PC-3 (cell line): ENCODE results near the gene RAD23B. TPM values are rescaled to one million over a fixed set of nuclear protein-coding genes. Genes with fewer than 3 reads are reported as not detected.

ENCODE experiments used
- ATAC-seq: fragments of 200-7000 bp; cut with Tn5 transposase; 2 replicates; pipeline ENCODE4 v1.9.1; 2020; ENCODE audit warnings: mild to moderate bottlenecking, moderate library complexity
- BruUV-seq: library from RNA; stranded (reverse); fragments of 400-500 nt; replicated peaks from 2 replicates; lab custom pipeline; 2021; lab: Mats Ljungman, UMichigan
- CTCF ChIA-PET: fragments of 300-600 bp; sonication (Branson Sonifier 250); formaldehyde crosslinking; loops from one replicate; lab custom pipeline; 2022; ENCODE audit warnings: antibody characterized with exemption; lab: Charles Lee
- POLR2A ChIA-PET: fragments of 300-600 bp; sonication (Branson Sonifier 250); formaldehyde crosslinking; loops from one replicate; lab custom pipeline; 2022; ENCODE audit warnings: antibody characterized with exemption; ENCODE audit not compliant: unreplicated experiment; lab: Charles Lee
- DNase-seq: peaks from one replicate; pipeline ENCODE4 v3.0.0-alpha.2; 2015
- H2AFZ ChIP-seq: fragments of 300-600 bp; sonication (generic); 2 replicates; pipeline ENCODE4 v1.6.0; 2016; ENCODE audit warnings: antibody characterized with exemption, low read length
- H3F3A ChIP-seq: fragments of 300-600 bp; sonication (generic); one replicate; pipeline ENCODE4 v1.6.0; 2017; ENCODE audit warnings: antibody characterized with exemption, low read length, control low read depth, mild to moderate bottlenecking; ENCODE audit not compliant: unreplicated experiment
- H3K27ac ChIP-seq: fragments of 300-600 bp; sonication (generic); 2 replicates; pipeline ENCODE4 v1.5.1; 2016; ENCODE audit warnings: mild to moderate bottlenecking, low read length
- H3K27me3 ChIP-seq: fragments of 300-600 bp; sonication (generic); 2 replicates; pipeline ENCODE4 v1.6.1; 2016; ENCODE audit warnings: low read length, mixed read lengths
- H3K36me3 ChIP-seq: fragments of 300-600 bp; sonication (generic); 2 replicates; pipeline ENCODE4 v1.6.1; 2016; ENCODE audit warnings: low read depth, mixed run types, low read length, mixed read lengths
- H3K4me1 ChIP-seq: fragments of 300-600 bp; sonication (generic); 2 replicates; pipeline ENCODE4 v1.5.1; 2016; ENCODE audit warnings: low read length; ENCODE audit not compliant: insufficient read depth
- H3K4me2 ChIP-seq: fragments of 300-600 bp; sonication (generic); 2 replicates; pipeline ENCODE4 v1.6.0; 2016; ENCODE audit warnings: low read length
- H3K4me3 ChIP-seq: fragments of 300-600 bp; sonication (generic); 2 replicates; pipeline ENCODE4 v1.5.1; 2016; ENCODE audit warnings: mild to moderate bottlenecking, low read length, mixed read lengths
- H3K79me2 ChIP-seq: fragments of 300-600 bp; sonication (generic); 2 replicates; pipeline ENCODE4 v1.6.1; 2017; ENCODE audit warnings: low read length, mixed read lengths
- H3K9ac ChIP-seq: fragments of 300-600 bp; sonication (generic); 2 replicates; pipeline ENCODE4 v1.6.0; 2016; ENCODE audit warnings: mild to moderate bottlenecking, low read length
- H3K9me2 ChIP-seq: fragments of 300-600 bp; sonication (generic); replicated peaks from 2 replicates; pipeline ENCODE4 v1.6.1; 2016; ENCODE audit warnings: mixed run types, low read length, mixed read lengths
- H3K9me3 ChIP-seq: fragments of 300-600 bp; sonication (generic); 2 replicates; pipeline ENCODE4 v1.6.1; 2016; ENCODE audit warnings: low read length, mixed read lengths
- H4K20me1 ChIP-seq: fragments of 300-600 bp; sonication (generic); 2 replicates; pipeline ENCODE4 v1.6.1; 2016; ENCODE audit warnings: low read length, mixed read lengths
- EZH2 ChIP-seq: fragments of 300-600 bp; sonication (generic); IDR thresholded peaks from one replicate; pipeline ENCODE4 v1.6.1; 2017; ENCODE audit warnings: antibody characterized with exemption, mild to moderate bottlenecking, low read length; ENCODE audit not compliant: unreplicated experiment
- EZH2phosphoT487 ChIP-seq: fragments of 300-600 bp; sonication (generic); IDR thresholded peaks from 2 replicates; pipeline ENCODE4 v1.6.1; 2018; ENCODE audit warnings: mild to moderate bottlenecking, antibody characterized with exemption, low read length, borderline replicate concordance
- intact Hi-C: fragments of 100-400 bp; cut with micrococcal nuclease; formaldehyde crosslinking; loops from 2 replicates; pipeline ENCODE4 v1.9.0; 2023
- total RNA-seq: library from RNA; depleted of rRNA; stranded (reverse); fragments of >200 nt; gene quantifications from 2 replicates; pipeline ENCODE4 v1.2.3, GENCODE V29; 2014
- TF ChIP-seq, protein P1 (sequence below): fragments of 300-600 bp; sonication (generic); conservative IDR thresholded peaks from 2 replicates; pipeline ENCODE4 v1.5.1; 2017; ENCODE audit warnings: antibody characterized with exemption, low read depth, mild to moderate bottlenecking, low read length

Gene RAD23B
- total RNA-seq, 1 experiment from 2014 or later: 67.9 TPM

DNA sequence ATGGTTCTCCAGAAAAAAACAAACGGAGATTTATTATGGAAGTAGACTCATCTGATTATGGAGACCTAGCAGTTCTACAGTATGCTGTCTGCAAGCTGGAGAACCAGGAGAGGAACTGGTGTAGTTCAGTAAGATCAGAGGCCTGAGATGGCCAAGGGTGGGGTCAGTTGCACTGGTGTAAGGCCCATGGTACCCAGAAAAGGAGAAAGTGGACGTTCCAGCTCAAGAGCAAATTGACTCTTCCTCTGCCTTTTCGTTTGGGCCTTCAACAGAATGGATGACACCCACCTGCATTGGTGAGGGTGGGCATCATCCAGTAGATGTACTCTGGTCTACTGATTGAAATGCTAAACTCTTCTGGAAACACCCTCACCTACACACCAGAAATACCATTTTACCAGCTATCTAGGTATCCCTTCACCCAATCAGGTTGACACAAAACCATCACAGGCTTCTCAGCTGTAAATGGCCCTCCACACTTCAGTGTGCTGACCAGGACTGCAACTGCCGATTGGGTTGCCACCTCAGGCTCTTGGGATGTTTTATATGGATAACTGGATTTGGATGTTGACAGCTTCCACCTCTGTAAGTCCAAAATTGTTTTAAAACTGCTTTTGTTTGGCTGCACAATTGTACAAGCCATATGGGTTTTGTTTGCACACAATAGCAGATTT lies 51.2 kb downstream of the RAD23B start:
- no TSS peak for BruUV-seq
- no peaks in the 10 kb centered on the region for H3K9me3 ChIP-seq
- peaks cover 26% of the 10 kb centered on the region for H3K4me1 ChIP-seq
- H2AFZ ChIP-seq: no peak overlapping the region
- peaks cover 9% of the 10 kb centered on the region for H4K20me1 ChIP-seq
- H3K9me2 ChIP-seq: no peaks in the 10 kb centered on the region
- no peak overlapping the region for H3K4me2 ChIP-seq
- H3K27me3 ChIP-seq: no peaks in the 10 kb centered on the region
- DNase-seq (no peak), ATAC-seq (no peak)
- no peaks in the 10 kb centered on the region for H3F3A ChIP-seq
- H3K4me3 ChIP-seq: no peak overlapping the region
- intact Hi-C loops: no loop called here
- POLR2A ChIA-PET: no interaction called here
- no peak overlapping the region for H3K9ac ChIP-seq
- peaks cover 40% of the 10 kb centered on the region for H3K36me3 ChIP-seq
- TF ChIP-seq EZH2 (no peak), EZH2phosphoT487 (no peak)
- TF ChIP-seq, protein P1, sequence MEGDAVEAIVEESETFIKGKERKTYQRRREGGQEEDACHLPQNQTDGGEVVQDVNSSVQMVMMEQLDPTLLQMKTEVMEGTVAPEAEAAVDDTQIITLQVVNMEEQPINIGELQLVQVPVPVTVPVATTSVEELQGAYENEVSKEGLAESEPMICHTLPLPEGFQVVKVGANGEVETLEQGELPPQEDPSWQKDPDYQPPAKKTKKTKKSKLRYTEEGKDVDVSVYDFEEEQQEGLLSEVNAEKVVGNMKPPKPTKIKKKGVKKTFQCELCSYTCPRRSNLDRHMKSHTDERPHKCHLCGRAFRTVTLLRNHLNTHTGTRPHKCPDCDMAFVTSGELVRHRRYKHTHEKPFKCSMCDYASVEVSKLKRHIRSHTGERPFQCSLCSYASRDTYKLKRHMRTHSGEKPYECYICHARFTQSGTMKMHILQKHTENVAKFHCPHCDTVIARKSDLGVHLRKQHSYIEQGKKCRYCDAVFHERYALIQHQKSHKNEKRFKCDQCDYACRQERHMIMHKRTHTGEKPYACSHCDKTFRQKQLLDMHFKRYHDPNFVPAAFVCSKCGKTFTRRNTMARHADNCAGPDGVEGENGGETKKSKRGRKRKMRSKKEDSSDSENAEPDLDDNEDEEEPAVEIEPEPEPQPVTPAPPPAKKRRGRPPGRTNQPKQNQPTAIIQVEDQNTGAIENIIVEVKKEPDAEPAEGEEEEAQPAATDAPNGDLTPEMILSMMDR: no peak
- peaks cover 7% of the 10 kb centered on the region; the same call in 1 of the 2 replicates for H3K79me2 ChIP-seq
- no peak overlapping the region for H3K27ac ChIP-seq
- CTCF ChIA-PET: no interaction called here

DNA sequence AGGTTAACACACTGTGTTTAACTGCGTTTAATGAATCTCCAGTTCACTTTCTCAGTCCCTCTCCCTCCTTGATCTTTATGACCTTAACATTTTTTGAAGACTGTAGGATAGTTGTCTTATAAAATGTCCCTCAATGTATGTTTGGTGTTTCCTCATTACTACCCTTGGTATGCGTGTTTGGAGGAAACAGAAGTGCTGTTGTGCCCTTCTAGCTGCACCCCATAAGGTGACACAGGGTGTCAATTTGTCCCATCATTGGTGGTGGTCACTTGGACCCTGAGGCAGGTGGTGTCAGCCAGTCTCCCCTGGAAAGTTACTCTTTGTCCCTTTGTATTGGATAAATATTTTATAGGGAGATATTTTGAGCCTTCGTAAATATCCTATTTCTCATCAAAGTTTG lies 52.3 kb downstream of the RAD23B start:
- DNase-seq (no peak), ATAC-seq (no peak)
- H3K9me3 ChIP-seq: no peaks in the 10 kb centered on the region
- BruUV-seq: no TSS peak
- H3K9me2 ChIP-seq: no peaks in the 10 kb centered on the region
- no peak overlapping the region for H2AFZ ChIP-seq
- intact Hi-C loops: no loop called here
- ChIA-PET CTCF (no interaction called here), POLR2A (no interaction called here)
- no peak overlapping the region for H3K9ac ChIP-seq
- no peaks in the 10 kb centered on the region for H3K27me3 ChIP-seq
- TF ChIP-seq EZH2: no peak
- TF ChIP-seq, protein P1: no peak
- no peak for TF ChIP-seq EZH2phosphoT487
- H3K36me3 ChIP-seq: peaks cover 37% of the 10 kb centered on the region
- peaks cover 9% of the 10 kb centered on the region for H4K20me1 ChIP-seq
- H3F3A ChIP-seq: no peaks in the 10 kb centered on the region
- H3K79me2 ChIP-seq: peaks cover 3% of the 10 kb centered on the region; the same call in 1 of the 2 replicates
- H3K4me3 ChIP-seq: no peak overlapping the region
- H3K4me1 ChIP-seq: peaks cover 26% of the 10 kb centered on the region
- no peak overlapping the region for H3K4me2 ChIP-seq
- no peak overlapping the region for H3K27ac ChIP-seq

DNA sequence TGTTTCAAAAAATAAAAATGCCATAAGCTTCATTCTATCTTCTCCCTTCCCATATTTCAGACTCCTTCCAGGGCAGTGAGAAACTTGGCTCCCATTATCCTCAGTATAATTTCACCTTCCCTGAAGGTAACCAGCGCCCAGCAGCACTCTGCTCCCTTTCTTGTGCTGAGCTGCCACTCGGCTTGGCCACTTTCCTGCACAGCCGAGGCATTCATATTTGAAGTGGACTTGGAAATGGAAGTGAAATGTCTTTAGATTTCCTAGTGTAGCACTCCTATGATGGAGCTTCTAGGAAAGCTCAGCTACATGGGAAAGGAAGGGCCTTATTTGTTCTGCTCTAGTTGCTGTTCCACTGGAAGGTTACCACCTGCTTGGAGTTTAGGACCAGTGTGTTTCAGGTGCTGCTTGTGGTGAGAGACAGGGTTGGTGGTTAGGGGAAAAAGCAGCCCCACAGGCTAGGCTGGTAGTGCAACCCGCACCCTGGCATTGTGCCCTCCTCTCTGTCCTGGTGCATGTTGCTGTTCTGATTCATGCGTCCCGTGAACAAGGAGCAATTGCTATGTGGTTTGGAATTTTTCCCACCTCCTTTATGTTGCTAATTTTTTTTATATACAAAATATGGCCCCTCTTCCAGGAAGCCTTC lies 53.8 kb downstream of the RAD23B start:
- H3K4me1 ChIP-seq: peaks cover 26% of the 10 kb centered on the region
- ChIA-PET POLR2A (interaction anchor here (0.6 kb wide), 1 partner anchor 56 kb away, joined by 6 read pairs; no protein-coding TSS in a partner anchor), CTCF (no interaction called here)
- no peak overlapping the region for H3K4me3 ChIP-seq
- no TSS peak for BruUV-seq
- no peaks in the 10 kb centered on the region for H3K9me2 ChIP-seq
- H3K79me2 ChIP-seq: no peaks in the 10 kb centered on the region
- H3F3A ChIP-seq: no peaks in the 10 kb centered on the region
- peaks cover 9% of the 10 kb centered on the region for H4K20me1 ChIP-seq
- no peak overlapping the region for H2AFZ ChIP-seq
- peak overlapping the region; percentile 52 for H3K4me2 ChIP-seq
- peak; percentile 55 for ATAC-seq
- TF ChIP-seq EZH2phosphoT487: no peak
- TF ChIP-seq EZH2: no peak
- TF ChIP-seq, protein P1: no peak
- H3K9me3 ChIP-seq: no peaks in the 10 kb centered on the region
- H3K9ac ChIP-seq: no peak overlapping the region
- DNase-seq: peak; percentile 86
- intact Hi-C loops: no loop called here
- peak overlapping the region; percentile 61 for H3K27ac ChIP-seq
- H3K27me3 ChIP-seq: no peaks in the 10 kb centered on the region
- peaks cover 23% of the 10 kb centered on the region for H3K36me3 ChIP-seq
